ENCODE measurements around the gene GSTA2.
"Not testable (repeated sequence)": the region's sequence is repeated elsewhere in the genome, so short reads cannot be mapped to it uniquely, and the experiment has no call there.

The GSTA2 gene

GRCh38 chr6:52802806-52803205 is 39.5 kb upstream of the GSTA2 start:
- Histone ChIP-seq H2AFZ (ENCODE audit: low read depth, low read length) (no peak overlapping the region), H3K79me1 (replicated peaks; ENCODE audit: low read length, poor library complexity, severe bottlenecking) (no peaks in the 10 kb centered on the region), H2BK12ac (ENCODE audit: low read length in 2 of 2) (no peak overlapping the region), H3K36me3 (ENCODE audit: control insufficient read depth in 1 of 2, insufficient read depth in 2 of 2, low read depth in 1 of 2, low read length in 2 of 2) (no peaks in the 10 kb centered on the region), H3K23ac (ENCODE audit: low read length in 2 of 2) (no peak overlapping the region), H2BK120ac (ENCODE audit: low read depth, low read length) (no peak overlapping the region), H3K4me1 (ENCODE audit: control insufficient read depth, insufficient read depth, low read depth, low read length) (no peaks in the 10 kb centered on the region), H4K91ac (ENCODE audit: low read length) (no peak overlapping the region), H2AK5ac (ENCODE audit: low read length, severe bottlenecking) (no peak overlapping the region), H3K4me3 (ENCODE audit: insufficient read depth in 1 of 2, low read depth in 1 of 2, low read length in 2 of 2) (no peak overlapping the region), H3K4ac (ENCODE audit: low read depth in 1 of 2, low read length in 2 of 2) (no peak overlapping the region), H3K14ac (ENCODE audit: low read length in 2 of 2) (no peak overlapping the region), H4K8ac (ENCODE audit: low read length) (no peak overlapping the region), H3K9ac (ENCODE audit: low read length) (no peak overlapping the region), H3K27me3 (ENCODE audit: control insufficient read depth in 1 of 2, insufficient read depth in 1 of 2, low read length in 2 of 2) (peaks cover 8 to 11% of the 10 kb centered on the region in 2 experiments), H3K18ac (ENCODE audit: low read depth in 1 of 2, low read length in 2 of 2) (no peak overlapping the region), H3K9me3 (ENCODE audit: control insufficient read depth, low read length) (no peaks in the 10 kb centered on the region), H3K27ac (ENCODE audit: low read length, poor library complexity, severe bottlenecking) (no peak overlapping the region), H2BK5ac (ENCODE audit: low read depth, low read length, poor library complexity, severe bottlenecking) (no peak overlapping the region), H3K4me2 (ENCODE audit: low read length, poor library complexity, severe bottlenecking) (no peak overlapping the region), H2BK15ac (ENCODE audit: low read depth, poor library complexity, severe bottlenecking) (no peak overlapping the region)
- no peak for DNase-seq
- WGBS = 92% methylated on average over 1 of the region's 1 CpG

- Histone ChIP-seq H3K18ac (ENCODE audit: low read depth in 1 of 2, low read length in 2 of 2) (no peak overlapping the region), H3K4me1 (ENCODE audit: control insufficient read depth, insufficient read depth, low read depth, low read length) (no peaks in the 10 kb centered on the region), H3K9ac (ENCODE audit: low read length) (no peak overlapping the region), H3K14ac (ENCODE audit: low read length in 2 of 2) (no peak overlapping the region), H3K23ac (ENCODE audit: low read length in 2 of 2) (no peak overlapping the region), H2BK120ac (ENCODE audit: low read depth, low read length) (no peak overlapping the region), H4K8ac (ENCODE audit: low read length) (no peak overlapping the region), H2BK15ac (ENCODE audit: low read depth, poor library complexity, severe bottlenecking) (no peak overlapping the region), H4K91ac (ENCODE audit: low read length) (no peak overlapping the region), H3K4ac (ENCODE audit: low read depth in 1 of 2, low read length in 2 of 2) (no peak overlapping the region), H3K9me3 (ENCODE audit: control insufficient read depth, low read length) (no peaks in the 10 kb centered on the region), H3K4me2 (ENCODE audit: low read length, poor library complexity, severe bottlenecking) (no peak overlapping the region), H2BK12ac (ENCODE audit: low read length in 2 of 2) (no peak overlapping the region), H2AK5ac (ENCODE audit: low read length, severe bottlenecking) (no peak overlapping the region), H3K27ac (ENCODE audit: low read length, poor library complexity, severe bottlenecking) (no peak overlapping the region), H3K36me3 (ENCODE audit: control insufficient read depth in 1 of 2, insufficient read depth in 2 of 2, low read depth in 1 of 2, low read length in 2 of 2) (no peaks in the 10 kb centered on the region), H3K4me3 (ENCODE audit: insufficient read depth in 1 of 2, low read depth in 1 of 2, low read length in 2 of 2) (no peak overlapping the region), H3K27me3 (ENCODE audit: control insufficient read depth in 1 of 2, insufficient read depth in 1 of 2, low read length in 2 of 2) (peaks cover 3 to 10% of the 10 kb centered on the region in 2 experiments), H3K79me1 (replicated peaks; ENCODE audit: low read length, poor library complexity, severe bottlenecking) (no peaks in the 10 kb centered on the region), H2BK5ac (ENCODE audit: low read depth, low read length, poor library complexity, severe bottlenecking) (no peak overlapping the region), H2AFZ (ENCODE audit: low read depth, low read length) (no peak overlapping the region)
- DNase-seq = no peak
- WGBS = 89% methylated on average over 1 of the region's 2 CpGs
Measured at GRCh38 chr6:52801188-52801841, 38.0 kb upstream of the GSTA2 start.

- H3K27me3 ChIP-seq (ENCODE audit: control insufficient read depth in 1 of 2, insufficient read depth in 1 of 2, low read length in 2 of 2); H3K4me2 ChIP-seq (ENCODE audit: low read length, poor library complexity, severe bottlenecking); H3K4me3 ChIP-seq (ENCODE audit: insufficient read depth in 1 of 2, low read depth in 1 of 2, low read length in 2 of 2); H2BK120ac ChIP-seq (ENCODE audit: low read depth, low read length); H3K9ac ChIP-seq (ENCODE audit: low read length); H2AFZ ChIP-seq (ENCODE audit: low read depth, low read length); DNase-seq; H4K91ac ChIP-seq (ENCODE audit: low read length); H3K23ac ChIP-seq (ENCODE audit: low read length in 2 of 2); H3K79me1 ChIP-seq (replicated peaks; ENCODE audit: low read length, poor library complexity, severe bottlenecking); H4K8ac ChIP-seq (ENCODE audit: low read length); H2BK12ac ChIP-seq (ENCODE audit: low read length in 2 of 2); H2BK5ac ChIP-seq (ENCODE audit: low read depth, low read length, poor library complexity, severe bottlenecking); H3K18ac ChIP-seq (ENCODE audit: low read depth in 1 of 2, low read length in 2 of 2); H3K36me3 ChIP-seq (ENCODE audit: control insufficient read depth in 1 of 2, insufficient read depth in 2 of 2, low read depth in 1 of 2, low read length in 2 of 2); H3K4me1 ChIP-seq (ENCODE audit: control insufficient read depth, insufficient read depth, low read depth, low read length); H3K27ac ChIP-seq (ENCODE audit: low read length, poor library complexity, severe bottlenecking); H3K9me3 ChIP-seq (ENCODE audit: control insufficient read depth, low read length); H2AK5ac ChIP-seq (ENCODE audit: low read length, severe bottlenecking); H3K4ac ChIP-seq (ENCODE audit: low read depth in 1 of 2, low read length in 2 of 2); H3K14ac ChIP-seq (ENCODE audit: low read length in 2 of 2); H2BK15ac ChIP-seq (ENCODE audit: low read depth, poor library complexity, severe bottlenecking): not testable (repeated sequence)
- WGBS = no CpG with 5 or more reads among the region's 1 CpG
Measured at GRCh38 chr6:52799272-52799671, 36.0 kb upstream of the GSTA2 start.

GRCh38 chr6:52794366-52794765 is 31.1 kb upstream of the GSTA2 start:
- H3K4me2 ChIP-seq (ENCODE audit: low read length, poor library complexity, severe bottlenecking); H3K4me3 ChIP-seq (ENCODE audit: insufficient read depth in 1 of 2, low read depth in 1 of 2, low read length in 2 of 2); H2BK5ac ChIP-seq (ENCODE audit: low read depth, low read length, poor library complexity, severe bottlenecking); H3K36me3 ChIP-seq (ENCODE audit: control insufficient read depth in 1 of 2, insufficient read depth in 2 of 2, low read depth in 1 of 2, low read length in 2 of 2); H2BK12ac ChIP-seq (ENCODE audit: low read length in 2 of 2); H3K23ac ChIP-seq (ENCODE audit: low read length in 2 of 2); H2AK5ac ChIP-seq (ENCODE audit: low read length, severe bottlenecking); H4K8ac ChIP-seq (ENCODE audit: low read length); H3K9ac ChIP-seq (ENCODE audit: low read length); H2BK15ac ChIP-seq (ENCODE audit: low read depth, poor library complexity, severe bottlenecking); H3K27ac ChIP-seq (ENCODE audit: low read length, poor library complexity, severe bottlenecking); H3K79me1 ChIP-seq (replicated peaks; ENCODE audit: low read length, poor library complexity, severe bottlenecking); H3K4me1 ChIP-seq (ENCODE audit: control insufficient read depth, insufficient read depth, low read depth, low read length); H3K4ac ChIP-seq (ENCODE audit: low read depth in 1 of 2, low read length in 2 of 2); H3K9me3 ChIP-seq (ENCODE audit: control insufficient read depth, low read length); H4K91ac ChIP-seq (ENCODE audit: low read length); H3K14ac ChIP-seq (ENCODE audit: low read length in 2 of 2); H2BK120ac ChIP-seq (ENCODE audit: low read depth, low read length); DNase-seq; H2AFZ ChIP-seq (ENCODE audit: low read depth, low read length); H3K18ac ChIP-seq (ENCODE audit: low read depth in 1 of 2, low read length in 2 of 2): not testable (repeated sequence)
- 92% methylated on average over 2 of the region's 2 CpGs for WGBS
- H3K27me3 ChIP-seq (ENCODE audit: control insufficient read depth in 1 of 2, insufficient read depth in 1 of 2, low read length in 2 of 2) = peaks cover 3 to 13% of the 10 kb centered on the region in 2 experiments

Measured in mesenchymal stem cell (in vitro differentiated cells and primary cell).